H9 (cell line): ENCODE data around the gene IL36B. TPM values are rescaled to one million over a fixed set of nuclear protein-coding genes. Genes with fewer than 3 reads are reported as not detected.
A peak's percentile ranks its signal among the peaks of the same experiment; 100 is the strongest.

Source experiments
- DNase-seq: peaks from one replicate; pipeline ENCODE4 v3.0.0-alpha.2; 2017
- H2AFZ ChIP-seq: one replicate; pipeline ENCODE4 v1.6.1; 2013; ENCODE audit warnings: mild to moderate bottlenecking, low read length, control low read depth, moderate library complexity
- H2AK5ac ChIP-seq: 2 replicates; pipeline ENCODE4 v1.6.1; 2013; ENCODE audit warnings: low read length, control low read depth, mixed read lengths; ENCODE audit not compliant: insufficient read length
- H2BK120ac ChIP-seq: one replicate; pipeline ENCODE4 v1.6.1; 2013; ENCODE audit warnings: low read depth, mild to moderate bottlenecking, low read length, control low read depth, inconsistent platforms; ENCODE audit not compliant: poor library complexity, severe bottlenecking
- H2BK12ac ChIP-seq: 2 replicates; pipeline ENCODE4 v1.6.1; 2013; ENCODE audit warnings: low read length, control low read depth, mixed read lengths, low read depth; ENCODE audit not compliant: insufficient read length
- H2BK15ac ChIP-seq: 2 replicates; pipeline ENCODE4 v1.6.1; 2013; ENCODE audit warnings: low read depth, low read length, control low read depth
- H2BK20ac ChIP-seq: one replicate; pipeline ENCODE4 v1.6.1; 2013; ENCODE audit warnings: low read depth, mild to moderate bottlenecking, low read length, control low read depth, inconsistent platforms; ENCODE audit not compliant: poor library complexity, severe bottlenecking
- H2BK5ac ChIP-seq: 2 replicates; pipeline ENCODE4 v1.6.1; 2013; ENCODE audit warnings: low read length, control low read depth, mixed read lengths; ENCODE audit not compliant: insufficient read length
- H3K14ac ChIP-seq: 2 replicates; pipeline ENCODE4 v1.6.1; 2013; ENCODE audit warnings: low read length, control low read depth; ENCODE audit not compliant: insufficient read depth
- H3K18ac ChIP-seq: 2 replicates; pipeline ENCODE4 v1.6.1; 2013; ENCODE audit warnings: low read depth, mild to moderate bottlenecking, mixed read lengths, low read length, control low read depth; ENCODE audit not compliant: insufficient read length
- H3K23ac ChIP-seq: 2 replicates; pipeline ENCODE4 v1.6.1; 2013; ENCODE audit warnings: low read length, control low read depth, mixed read lengths, low read depth; ENCODE audit not compliant: insufficient read length
- H3K23me2 ChIP-seq: 2 replicates; pipeline ENCODE4 v1.6.1; 2013; ENCODE audit warnings: low read depth, mild to moderate bottlenecking, mixed read lengths, low read length, control low read depth; ENCODE audit not compliant: insufficient read length, poor library complexity, severe bottlenecking
- H3K27ac ChIP-seq: 2 replicates; pipeline ENCODE4 v1.5.1; 2013; ENCODE audit warnings: low read length, control low read depth, mixed read lengths, low read depth; ENCODE audit not compliant: insufficient read length
- H3K27me3 ChIP-seq: 2 replicates; pipeline ENCODE4 v1.6.1; 2013; ENCODE audit warnings: low read length, control low read depth, inconsistent platforms; ENCODE audit not compliant: insufficient read depth
- H3K4ac ChIP-seq: 2 replicates; pipeline ENCODE4 v1.6.1; 2013; ENCODE audit warnings: low read depth, mild to moderate bottlenecking, control low read depth, inconsistent platforms, low read length, moderate library complexity
- H3K4me1 ChIP-seq: 2 replicates; pipeline ENCODE4 v1.6.1; 2013; ENCODE audit warnings: low read length, control low read depth, inconsistent platforms; ENCODE audit not compliant: insufficient read depth
- H3K4me2 ChIP-seq: 2 replicates; pipeline ENCODE4 v1.6.1; 2013; ENCODE audit warnings: low read length, control low read depth, mixed read lengths; ENCODE audit not compliant: insufficient read length, insufficient read depth
- H3K56ac ChIP-seq: 2 replicates; pipeline ENCODE4 v1.6.1; 2013; ENCODE audit warnings: low read depth, mild to moderate bottlenecking, mixed read lengths, low read length, control low read depth; ENCODE audit not compliant: insufficient read length
- H3K79me1 ChIP-seq: 2 replicates; pipeline ENCODE4 v1.6.1; 2013; ENCODE audit warnings: low read depth, mild to moderate bottlenecking, moderate library complexity, low read length, control low read depth, inconsistent platforms; ENCODE audit not compliant: insufficient read depth, poor library complexity, severe bottlenecking
- H3K79me2 ChIP-seq: 2 replicates; pipeline ENCODE4 v1.6.1; 2013; ENCODE audit warnings: low read length, control low read depth, inconsistent platforms; ENCODE audit not compliant: insufficient read depth
- H3K9ac ChIP-seq: 2 replicates; pipeline ENCODE4 v1.6.1; 2013; ENCODE audit warnings: low read length, control low read depth, mixed read lengths; ENCODE audit not compliant: insufficient read length; ENCODE audit errors: extremely low read depth
- H3K9me3 ChIP-seq: one replicate; pipeline ENCODE4 v1.6.1; 2013; ENCODE audit warnings: low read depth, low read length, inconsistent platforms; ENCODE audit not compliant: control insufficient read depth
- H3T11ph ChIP-seq: one replicate; pipeline ENCODE4 v1.6.1; 2013; ENCODE audit warnings: mild to moderate bottlenecking, low read length, control low read depth, inconsistent platforms
- H4K20me1 ChIP-seq: one replicate; pipeline ENCODE4 v1.6.1; 2013; ENCODE audit not compliant: control insufficient read depth, insufficient read length, insufficient read depth
- H4K5ac ChIP-seq: 2 replicates; pipeline ENCODE4 v1.6.1; 2013; ENCODE audit warnings: low read depth, mild to moderate bottlenecking, mixed read lengths, low read length, control low read depth; ENCODE audit not compliant: insufficient read length
- H4K8ac ChIP-seq: replicated peaks from 2 replicates; pipeline ENCODE4 v1.6.1; 2013; ENCODE audit warnings: low read length, control low read depth, mixed read lengths, low read depth; ENCODE audit not compliant: insufficient read length
- H4K91ac ChIP-seq: 2 replicates; pipeline ENCODE4 v1.6.1; 2013; ENCODE audit warnings: low read depth, mild to moderate bottlenecking, moderate library complexity, mixed read lengths, low read length, control low read depth; ENCODE audit not compliant: insufficient read length
- H3K27ac Mint-ChIP-seq, 3 experiments: 2 replicates in 2 of 3; 3 replicates in 1 of 3; pipeline ENCODE4 v1.8.0; 2020 to 2021; ENCODE audit warnings: mixed read lengths in 3 of 3, mild to moderate bottlenecking in 1 of 3, moderate library complexity in 1 of 3
- H3K27me3 Mint-ChIP-seq: 2 replicates; pipeline ENCODE4 v1.8.0; 2021; ENCODE audit warnings: low read depth, mild to moderate bottlenecking, moderate library complexity, mixed read lengths
- H3K36me3 Mint-ChIP-seq, 3 experiments: 2 replicates in 2 of 3; 3 replicates in 1 of 3; pipeline ENCODE4 v1.8.0; 2020 to 2021; ENCODE audit warnings: low read depth in 3 of 3, mixed read lengths in 3 of 3; ENCODE audit not compliant: insufficient read depth in 1 of 3
- H3K4me1 Mint-ChIP-seq, 2 experiments: 2 replicates each; pipeline ENCODE4 v1.8.0; 2020; ENCODE audit warnings: mixed read lengths in 2 of 2
- H3K4me3 Mint-ChIP-seq, 2 experiments: 2 replicates in 1 of 2; 3 replicates in 1 of 2; pipeline ENCODE4 v1.8.0; 2020 to 2021; ENCODE audit warnings: mild to moderate bottlenecking in 2 of 2, mixed read lengths in 2 of 2, moderate library complexity in 1 of 2
- H3K9me3 Mint-ChIP-seq, 2 experiments: 2 replicates in 1 of 2; 3 replicates in 1 of 2; pipeline ENCODE4 v1.8.0; 2020; ENCODE audit warnings: mild to moderate bottlenecking in 2 of 2, mixed read lengths in 2 of 2, moderate library complexity in 1 of 2
- CTCF ChIP-seq: fragments of 200-600 bp; sonication (generic); conservative IDR thresholded peaks from 3 replicates; pipeline ENCODE4 v1.8.0; 2021; ENCODE audit warnings: antibody characterized with exemption, mild to moderate bottlenecking
- WGBS: extraction: QIAGEN DNeasy Blood & Tissue Kit; methylation state at CpG from one replicate; pipeline ENCODE4 v1.1.7; 2013; ENCODE audit warnings: missing lambda C conversion rate, low lambda C conversion rate, mixed read lengths; ENCODE audit not compliant: insufficient read length; ENCODE audit errors: extremely low coverage; 5-methylcytosine and 5-hydroxymethylcytosine counted together
- total RNA-seq: library from RNA; stranded (reverse); gene quantifications from 2 replicates; pipeline ENCODE4 v1.2.1, GENCODE V29; 2021

IL36B gene
- total RNA-seq, 1 experiment from 2014 or later = not detected

GRCh38 chr2:113093613-113093977 lies 40.9 kb upstream of the IL36B start:
- no peak overlapping the region for H3K4me3 Mint-ChIP-seq
- no peaks in the 10 kb centered on the region for H3K4me1 Mint-ChIP-seq
- no peak overlapping the region for H4K91ac ChIP-seq
- H3T11ph ChIP-seq = no peak overlapping the region
- H3K79me2 ChIP-seq = no peaks in the 10 kb centered on the region
- H2AK5ac ChIP-seq = no peak overlapping the region
- no CpG with 5 or more reads among the region's 2 CpGs for WGBS
- peak overlapping the region in 1 of 3 experiments; percentile 63; a peak in 1 of 7 replicates for H3K27ac Mint-ChIP-seq
- TF ChIP-seq CTCF = no peak
- peaks cover 22% of the 10 kb centered on the region for H3K27me3 Mint-ChIP-seq
- no peak overlapping the region for H3K14ac ChIP-seq
- H3K23me2 ChIP-seq = no peaks in the 10 kb centered on the region
- no peaks in the 10 kb centered on the region for H3K79me1 ChIP-seq
- no peak overlapping the region for H4K5ac ChIP-seq
- no peak overlapping the region for H2BK120ac ChIP-seq
- peaks cover 0 to 4% (median 0%) of the 10 kb centered on the region in 3 experiments; a peak in 1 of 7 replicates for H3K36me3 Mint-ChIP-seq
- H3K9ac ChIP-seq = no peak overlapping the region
- no peak overlapping the region for H3K18ac ChIP-seq
- no peak overlapping the region for H3K4me2 ChIP-seq
- H4K20me1 ChIP-seq = no peaks in the 10 kb centered on the region
- peaks cover 23 to 35% of the 10 kb centered on the region in 2 experiments for H3K9me3 Mint-ChIP-seq
- H2BK12ac ChIP-seq = no peak overlapping the region
- no peak overlapping the region for H2BK15ac ChIP-seq
- H3K56ac ChIP-seq = no peak overlapping the region
- no peak overlapping the region for H4K8ac ChIP-seq
- no peak overlapping the region for H2BK5ac ChIP-seq
- no peaks in the 10 kb centered on the region for H3K4me1 ChIP-seq
- H3K9me3 ChIP-seq = no peaks in the 10 kb centered on the region
- H3K27ac ChIP-seq = no peak overlapping the region
- no peak overlapping the region for H3K4ac ChIP-seq
- no peak overlapping the region for H2BK20ac ChIP-seq
- H3K27me3 ChIP-seq = no peaks in the 10 kb centered on the region
- H3K23ac ChIP-seq = no peak overlapping the region
- H2AFZ ChIP-seq = no peak overlapping the region
- DNase-seq = no peak
